SH-SY5Y (cell line): Measurements from ENCODE around the gene RUBCNL.

Source experiments
- GATA2 ChIP-seq: IDR thresholded peaks from 2 replicates; pipeline ENCODE4 v1.6.1; 2011; ENCODE audit warnings: mild to moderate bottlenecking, low read depth, low read length
- GATA3 ChIP-seq: IDR thresholded peaks from 2 replicates; pipeline ENCODE4 v1.6.1; 2011; ENCODE audit warnings: low read depth, mild to moderate bottlenecking, low read length, moderate library complexity

GRCh38 chr13:46345398-46345797 lies 41.7 kb downstream of the RUBCNL start:
- TF ChIP-seq GATA2, result no peak
- no peak for TF ChIP-seq GATA3
